H9 (cell line): ENCODE measurements around the gene OLR1. TPM values are rescaled to one million over a fixed set of nuclear protein-coding genes. Genes with fewer than 3 reads are reported as not detected.

Experiments used
- DNase-seq: peaks from one replicate; pipeline ENCODE4 v3.0.0-alpha.2; 2017
- H2AFZ ChIP-seq: one replicate; pipeline ENCODE4 v1.6.1; 2013; ENCODE audit warnings: mild to moderate bottlenecking, low read length, control low read depth, moderate library complexity
- H2AK5ac ChIP-seq: 2 replicates; pipeline ENCODE4 v1.6.1; 2013; ENCODE audit warnings: low read length, control low read depth, mixed read lengths; ENCODE audit not compliant: insufficient read length
- H2BK120ac ChIP-seq: one replicate; pipeline ENCODE4 v1.6.1; 2013; ENCODE audit warnings: low read depth, mild to moderate bottlenecking, low read length, control low read depth, inconsistent platforms; ENCODE audit not compliant: poor library complexity, severe bottlenecking
- H2BK12ac ChIP-seq: 2 replicates; pipeline ENCODE4 v1.6.1; 2013; ENCODE audit warnings: low read length, control low read depth, mixed read lengths, low read depth; ENCODE audit not compliant: insufficient read length
- H2BK15ac ChIP-seq: 2 replicates; pipeline ENCODE4 v1.6.1; 2013; ENCODE audit warnings: low read depth, low read length, control low read depth
- H2BK20ac ChIP-seq: one replicate; pipeline ENCODE4 v1.6.1; 2013; ENCODE audit warnings: low read depth, mild to moderate bottlenecking, low read length, control low read depth, inconsistent platforms; ENCODE audit not compliant: poor library complexity, severe bottlenecking
- H2BK5ac ChIP-seq: 2 replicates; pipeline ENCODE4 v1.6.1; 2013; ENCODE audit warnings: low read length, control low read depth, mixed read lengths; ENCODE audit not compliant: insufficient read length
- H3K14ac ChIP-seq: 2 replicates; pipeline ENCODE4 v1.6.1; 2013; ENCODE audit warnings: low read length, control low read depth; ENCODE audit not compliant: insufficient read depth
- H3K18ac ChIP-seq: 2 replicates; pipeline ENCODE4 v1.6.1; 2013; ENCODE audit warnings: low read depth, mild to moderate bottlenecking, mixed read lengths, low read length, control low read depth; ENCODE audit not compliant: insufficient read length
- H3K23ac ChIP-seq: 2 replicates; pipeline ENCODE4 v1.6.1; 2013; ENCODE audit warnings: low read length, control low read depth, mixed read lengths, low read depth; ENCODE audit not compliant: insufficient read length
- H3K23me2 ChIP-seq: 2 replicates; pipeline ENCODE4 v1.6.1; 2013; ENCODE audit warnings: low read depth, mild to moderate bottlenecking, mixed read lengths, low read length, control low read depth; ENCODE audit not compliant: insufficient read length, poor library complexity, severe bottlenecking
- H3K27ac ChIP-seq: 2 replicates; pipeline ENCODE4 v1.5.1; 2013; ENCODE audit warnings: low read length, control low read depth, mixed read lengths, low read depth; ENCODE audit not compliant: insufficient read length
- H3K27me3 ChIP-seq: 2 replicates; pipeline ENCODE4 v1.6.1; 2013; ENCODE audit warnings: low read length, control low read depth, inconsistent platforms; ENCODE audit not compliant: insufficient read depth
- H3K4ac ChIP-seq: 2 replicates; pipeline ENCODE4 v1.6.1; 2013; ENCODE audit warnings: low read depth, mild to moderate bottlenecking, control low read depth, inconsistent platforms, low read length, moderate library complexity
- H3K4me1 ChIP-seq: 2 replicates; pipeline ENCODE4 v1.6.1; 2013; ENCODE audit warnings: low read length, control low read depth, inconsistent platforms; ENCODE audit not compliant: insufficient read depth
- H3K4me2 ChIP-seq: 2 replicates; pipeline ENCODE4 v1.6.1; 2013; ENCODE audit warnings: low read length, control low read depth, mixed read lengths; ENCODE audit not compliant: insufficient read length, insufficient read depth
- H3K56ac ChIP-seq: 2 replicates; pipeline ENCODE4 v1.6.1; 2013; ENCODE audit warnings: low read depth, mild to moderate bottlenecking, mixed read lengths, low read length, control low read depth; ENCODE audit not compliant: insufficient read length
- H3K79me1 ChIP-seq: 2 replicates; pipeline ENCODE4 v1.6.1; 2013; ENCODE audit warnings: low read depth, mild to moderate bottlenecking, moderate library complexity, low read length, control low read depth, inconsistent platforms; ENCODE audit not compliant: insufficient read depth, poor library complexity, severe bottlenecking
- H3K79me2 ChIP-seq: 2 replicates; pipeline ENCODE4 v1.6.1; 2013; ENCODE audit warnings: low read length, control low read depth, inconsistent platforms; ENCODE audit not compliant: insufficient read depth
- H3K9ac ChIP-seq: 2 replicates; pipeline ENCODE4 v1.6.1; 2013; ENCODE audit warnings: low read length, control low read depth, mixed read lengths; ENCODE audit not compliant: insufficient read length; ENCODE audit errors: extremely low read depth
- H3K9me3 ChIP-seq: one replicate; pipeline ENCODE4 v1.6.1; 2013; ENCODE audit warnings: low read depth, low read length, inconsistent platforms; ENCODE audit not compliant: control insufficient read depth
- H3T11ph ChIP-seq: one replicate; pipeline ENCODE4 v1.6.1; 2013; ENCODE audit warnings: mild to moderate bottlenecking, low read length, control low read depth, inconsistent platforms
- H4K20me1 ChIP-seq: one replicate; pipeline ENCODE4 v1.6.1; 2013; ENCODE audit not compliant: control insufficient read depth, insufficient read length, insufficient read depth
- H4K5ac ChIP-seq: 2 replicates; pipeline ENCODE4 v1.6.1; 2013; ENCODE audit warnings: low read depth, mild to moderate bottlenecking, mixed read lengths, low read length, control low read depth; ENCODE audit not compliant: insufficient read length
- H4K8ac ChIP-seq: replicated peaks from 2 replicates; pipeline ENCODE4 v1.6.1; 2013; ENCODE audit warnings: low read length, control low read depth, mixed read lengths, low read depth; ENCODE audit not compliant: insufficient read length
- H4K91ac ChIP-seq: 2 replicates; pipeline ENCODE4 v1.6.1; 2013; ENCODE audit warnings: low read depth, mild to moderate bottlenecking, moderate library complexity, mixed read lengths, low read length, control low read depth; ENCODE audit not compliant: insufficient read length
- H3K27ac Mint-ChIP-seq, 3 experiments: 2 replicates in 2 of 3; 3 replicates in 1 of 3; pipeline ENCODE4 v1.8.0; 2020 to 2021; ENCODE audit warnings: mixed read lengths in 3 of 3, mild to moderate bottlenecking in 1 of 3, moderate library complexity in 1 of 3
- H3K27me3 Mint-ChIP-seq: 2 replicates; pipeline ENCODE4 v1.8.0; 2021; ENCODE audit warnings: low read depth, mild to moderate bottlenecking, moderate library complexity, mixed read lengths
- H3K36me3 Mint-ChIP-seq, 3 experiments: 2 replicates in 2 of 3; 3 replicates in 1 of 3; pipeline ENCODE4 v1.8.0; 2020 to 2021; ENCODE audit warnings: low read depth in 3 of 3, mixed read lengths in 3 of 3; ENCODE audit not compliant: insufficient read depth in 1 of 3
- H3K4me1 Mint-ChIP-seq, 2 experiments: 2 replicates each; pipeline ENCODE4 v1.8.0; 2020; ENCODE audit warnings: mixed read lengths in 2 of 2
- H3K4me3 Mint-ChIP-seq, 2 experiments: 2 replicates in 1 of 2; 3 replicates in 1 of 2; pipeline ENCODE4 v1.8.0; 2020 to 2021; ENCODE audit warnings: mild to moderate bottlenecking in 2 of 2, mixed read lengths in 2 of 2, moderate library complexity in 1 of 2
- H3K9me3 Mint-ChIP-seq, 2 experiments: 2 replicates in 1 of 2; 3 replicates in 1 of 2; pipeline ENCODE4 v1.8.0; 2020; ENCODE audit warnings: mild to moderate bottlenecking in 2 of 2, mixed read lengths in 2 of 2, moderate library complexity in 1 of 2
- WGBS: extraction: QIAGEN DNeasy Blood & Tissue Kit; methylation state at CpG from one replicate; pipeline ENCODE4 v1.1.7; 2013; ENCODE audit warnings: missing lambda C conversion rate, low lambda C conversion rate, mixed read lengths; ENCODE audit not compliant: insufficient read length; ENCODE audit errors: extremely low coverage; 5-methylcytosine and 5-hydroxymethylcytosine counted together
- total RNA-seq: library from RNA; stranded (reverse); gene quantifications from 2 replicates; pipeline ENCODE4 v1.2.1, GENCODE V29; 2021
- TF ChIP-seq, protein P1 (sequence below): fragments of 200-600 bp; sonication (generic); conservative IDR thresholded peaks from 3 replicates; pipeline ENCODE4 v1.8.0; 2021; ENCODE audit warnings: antibody characterized with exemption, mild to moderate bottlenecking

The OLR1 gene
- total RNA-seq, 1 experiment from 2014 or later: not detected

DNA sequence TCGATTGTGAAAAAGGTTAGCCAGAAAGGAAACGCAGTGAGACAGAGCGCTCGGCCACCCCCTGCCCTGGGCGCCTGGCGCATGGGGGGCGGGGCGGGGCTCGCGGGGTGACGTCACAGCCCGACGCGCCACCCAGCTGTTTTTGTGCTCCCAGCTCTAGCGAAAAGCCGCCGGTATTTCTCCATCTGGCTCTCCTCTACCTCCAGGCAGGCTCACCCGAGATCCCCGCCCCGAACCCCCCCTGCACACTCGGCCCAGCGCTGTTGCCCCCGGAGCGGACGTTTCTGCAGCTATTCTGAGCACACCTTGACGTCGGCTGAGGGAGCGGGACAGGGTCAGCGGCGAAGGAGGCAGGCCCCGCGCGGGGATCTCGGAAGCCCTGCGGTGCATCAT lies 40.8 kb upstream of the OLR1 start, which contains the start of gene GABARAPL1:
TSS of gene GABARAPL1 (plus strand) at position 139 of the 393 bp plus-strand sequence. CDS start at position 392, 253 bp downstream.
- Histone ChIP-seq H3K56ac (no peak within 1 kb of the TSS), H3K23ac (no peak within 1 kb of the TSS), H3K4me2 (peak within 1 kb of the TSS; percentile 90), H3K4ac (no peak within 1 kb of the TSS; the same call in 1 of the 2 replicates), H3K9me3 (no peaks in the 10 kb centered on the region), H3K14ac (peak within 1 kb of the TSS; percentile 88; the same call in 1 of the 2 replicates), H2BK120ac (no peak within 1 kb of the TSS), H2BK15ac (no peak within 1 kb of the TSS), H4K20me1 (peaks cover 3% of the 10 kb centered on the region), H3K18ac (peak within 1 kb of the TSS; percentile 94), H2AFZ (no peak within 1 kb of the TSS), H4K91ac (no peak within 1 kb of the TSS), H2BK12ac (no peak within 1 kb of the TSS), H3T11ph (peak within 1 kb of the TSS; percentile 9), H4K5ac (no peak within 1 kb of the TSS), H3K9ac (peak within 1 kb of the TSS; percentile 86), H2BK5ac (no peak within 1 kb of the TSS), H3K79me2 (peaks cover 3% of the 10 kb centered on the region; the same call in 1 of the 2 replicates), H2AK5ac (no peak within 1 kb of the TSS), H3K79me1 (peaks cover 8% of the 10 kb centered on the region), H3K27me3 (no peaks in the 10 kb centered on the region), H3K23me2 (peaks cover 12% of the 10 kb centered on the region), H2BK20ac (no peak within 1 kb of the TSS), H4K8ac (no peak within 1 kb of the TSS), H3K4me1 (peaks cover 6% of the 10 kb centered on the region), H3K27ac (peak within 1 kb of the TSS; percentile 29)
- DNase-seq: peak; percentile 83
- TF ChIP-seq, protein P1, sequence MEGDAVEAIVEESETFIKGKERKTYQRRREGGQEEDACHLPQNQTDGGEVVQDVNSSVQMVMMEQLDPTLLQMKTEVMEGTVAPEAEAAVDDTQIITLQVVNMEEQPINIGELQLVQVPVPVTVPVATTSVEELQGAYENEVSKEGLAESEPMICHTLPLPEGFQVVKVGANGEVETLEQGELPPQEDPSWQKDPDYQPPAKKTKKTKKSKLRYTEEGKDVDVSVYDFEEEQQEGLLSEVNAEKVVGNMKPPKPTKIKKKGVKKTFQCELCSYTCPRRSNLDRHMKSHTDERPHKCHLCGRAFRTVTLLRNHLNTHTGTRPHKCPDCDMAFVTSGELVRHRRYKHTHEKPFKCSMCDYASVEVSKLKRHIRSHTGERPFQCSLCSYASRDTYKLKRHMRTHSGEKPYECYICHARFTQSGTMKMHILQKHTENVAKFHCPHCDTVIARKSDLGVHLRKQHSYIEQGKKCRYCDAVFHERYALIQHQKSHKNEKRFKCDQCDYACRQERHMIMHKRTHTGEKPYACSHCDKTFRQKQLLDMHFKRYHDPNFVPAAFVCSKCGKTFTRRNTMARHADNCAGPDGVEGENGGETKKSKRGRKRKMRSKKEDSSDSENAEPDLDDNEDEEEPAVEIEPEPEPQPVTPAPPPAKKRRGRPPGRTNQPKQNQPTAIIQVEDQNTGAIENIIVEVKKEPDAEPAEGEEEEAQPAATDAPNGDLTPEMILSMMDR: no peak
- Mint-ChIP-seq H3K36me3 (no peaks in the 10 kb centered on the region; a peak in 2 of 7 replicates), H3K9me3 (no peaks in the 10 kb centered on the region; a peak in 1 of 5 replicates), H3K4me1 (peaks cover 24 to 26% of the 10 kb centered on the region in 2 experiments), H3K4me3 (peak within 1 kb of the TSS; percentile 96 to 99), H3K27ac (peak within 1 kb of the TSS; percentile 97 to 99 (median 99)), H3K27me3 (no peaks in the 10 kb centered on the region)
- WGBS: no CpG with 5 or more reads among the region's 35 CpGs
